WTC11 (cell line): ENCODE results near the gene COL6A3.

Experiments used
- CTCF ChIP-seq: fragments of 200-600 bp; IDR thresholded peaks from 2 replicates; pipeline ENCODE4 v1.8.0; 2022; ENCODE audit warnings: antibody characterized with exemption
- IRF2 ChIP-seq: sonication (generic); formaldehyde crosslinking; IDR thresholded peaks from 2 replicates; pipeline ENCODE4 v1.8.0; 2022; ENCODE audit warnings: low read depth, missing genetic modification reagents, borderline replicate concordance
- NR2C2 ChIP-seq: sonication (generic); formaldehyde crosslinking; IDR thresholded peaks from 2 replicates; pipeline ENCODE4 v1.8.0; 2022; ENCODE audit warnings: mild to moderate bottlenecking, missing genetic modification reagents
- TF ChIP-seq, protein P1 (sequence below): sonication (generic); formaldehyde crosslinking; IDR thresholded peaks from 2 replicates; pipeline ENCODE4 v1.8.1; 2023; ENCODE audit warnings: mild to moderate bottlenecking, missing genetic modification reagents

DNA sequence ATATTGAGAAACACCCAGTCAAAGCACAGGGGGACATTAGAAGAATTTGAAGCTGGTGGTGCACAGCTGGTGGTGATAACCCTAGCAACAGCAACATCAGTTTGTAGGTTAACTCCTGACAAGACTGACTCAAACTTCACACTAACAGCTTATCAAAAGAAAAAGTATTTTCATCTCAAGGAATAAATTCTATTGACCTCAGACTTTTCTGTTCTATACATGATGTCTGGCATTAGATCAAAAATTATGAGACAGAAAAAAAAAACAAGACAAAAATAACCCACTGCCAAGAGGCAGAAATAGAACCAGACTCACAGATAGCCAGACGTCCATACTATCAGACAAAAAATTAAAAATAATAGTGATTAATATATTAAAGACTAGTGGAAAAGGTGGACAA is 126.1 kb downstream of the COL6A3 start:
- TF ChIP-seq IRF2 (CRISPR knock-in tag) = no peak
- TF ChIP-seq CTCF = no peak
- TF ChIP-seq, protein P1, sequence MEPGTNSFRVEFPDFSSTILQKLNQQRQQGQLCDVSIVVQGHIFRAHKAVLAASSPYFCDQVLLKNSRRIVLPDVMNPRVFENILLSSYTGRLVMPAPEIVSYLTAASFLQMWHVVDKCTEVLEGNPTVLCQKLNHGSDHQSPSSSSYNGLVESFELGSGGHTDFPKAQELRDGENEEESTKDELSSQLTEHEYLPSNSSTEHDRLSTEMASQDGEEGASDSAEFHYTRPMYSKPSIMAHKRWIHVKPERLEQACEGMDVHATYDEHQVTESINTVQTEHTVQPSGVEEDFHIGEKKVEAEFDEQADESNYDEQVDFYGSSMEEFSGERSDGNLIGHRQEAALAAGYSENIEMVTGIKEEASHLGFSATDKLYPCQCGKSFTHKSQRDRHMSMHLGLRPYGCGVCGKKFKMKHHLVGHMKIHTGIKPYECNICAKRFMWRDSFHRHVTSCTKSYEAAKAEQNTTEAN (CRISPR knock-in tag) = no peak
- TF ChIP-seq NR2C2 (CRISPR knock-in tag) = no peak
